HG03439 (cell line): Measurements from ENCODE around the gene OTOL1.
A peak's percentile ranks its signal among the peaks of the same experiment; 100 is the strongest.
"Not testable (repeated sequence)": the region's sequence is repeated elsewhere in the genome, so short reads cannot be mapped to it uniquely, and the experiment has no call there.

Experiments
- ATAC-seq: cut with Tn5 transposase; IDR thresholded peaks from one replicate; pipeline ENCODE4 v1.9.1; 2021; ENCODE audit warnings: mild to moderate bottlenecking, moderate library complexity; ENCODE audit not compliant: unreplicated experiment

Gene OTOL1

GRCh38 chr3:161496508-161496907, at the start of gene OTOL1:
Gene OTOL1, plus strand, starts transcription at chr3:161496808. Its CDS starts 0 bp downstream, at chr3:161496808.
- no peak for ATAC-seq

- ATAC-seq = no peak
These were observed 46.8 kb upstream of the OTOL1 start for GRCh38 chr3:161449785-161450184.

- no peak for ATAC-seq
These were observed 44.4 kb upstream of the OTOL1 start for GRCh38 chr3:161452179-161452578.

GRCh38 chr3:161454615-161455014, 42.0 kb upstream of the OTOL1 start:
- ATAC-seq = no peak

- ATAC-seq = no peak
These were observed 40.6 kb upstream of the OTOL1 start for GRCh38 chr3:161455962-161456361.

- ATAC-seq = no peak
These were observed 34.5 kb upstream of the OTOL1 start for GRCh38 chr3:161462138-161462537.

- no peak for ATAC-seq
These were observed 25.4 kb upstream of the OTOL1 start for GRCh38 chr3:161471211-161471610.

GRCh38 chr3:161474139-161474538, 22.5 kb upstream of the OTOL1 start:
- no peak for ATAC-seq

GRCh38 chr3:161474741-161475140, 21.9 kb upstream of the OTOL1 start:
- ATAC-seq = no peak

- no peak for ATAC-seq
These were observed 21.4 kb upstream of the OTOL1 start for GRCh38 chr3:161475206-161475605.

GRCh38 chr3:161475905-161476304, 20.7 kb upstream of the OTOL1 start:
- no peak for ATAC-seq

GRCh38 chr3:161484226-161484625, 12.4 kb upstream of the OTOL1 start:
- no peak for ATAC-seq

- ATAC-seq = not testable (repeated sequence)
These were observed 8.3 kb upstream of the OTOL1 start for GRCh38 chr3:161488284-161488683.

GRCh38 chr3:161489395-161489794, 7.2 kb upstream of the OTOL1 start:
- ATAC-seq = peak; percentile 99

GRCh38 chr3:161490845-161491244, 5.8 kb upstream of the OTOL1 start:
- not testable (repeated sequence) for ATAC-seq

- ATAC-seq = no peak
These were observed 1.8 kb downstream of the OTOL1 start for GRCh38 chr3:161498259-161498921.

GRCh38 chr3:161500068-161500796, 3.6 kb downstream of the OTOL1 start:
- no peak for ATAC-seq

- no peak for ATAC-seq
These were observed 6.7 kb downstream of the OTOL1 start for GRCh38 chr3:161503271-161503670.

GRCh38 chr3:161508852-161509477, 12.4 kb downstream of the OTOL1 start:
- peak; percentile 86 for ATAC-seq

GRCh38 chr3:161510510-161511260, 14.1 kb downstream of the OTOL1 start:
- ATAC-seq = no peak

GRCh38 chr3:161523916-161524315, 27.3 kb downstream of the OTOL1 start:
- no peak for ATAC-seq
